ENCODE data around the gene ADK.
"Not testable (repeated sequence)": the region's sequence is repeated elsewhere in the genome, so short reads cannot be mapped to it uniquely, and the experiment has no call there.

The ADK gene

GRCh38 chr10:74575912-74576311 lies 424.9 kb downstream of the ADK start:
- DNase-seq: no peak

- DNase-seq: no peak
These were observed 425.6 kb downstream of the ADK start for GRCh38 chr10:74576586-74576985.

GRCh38 chr10:74580438-74580837 lies 429.4 kb downstream of the ADK start:
- DNase-seq: not testable (repeated sequence)

- no peak for DNase-seq
These were observed 431.5 kb downstream of the ADK start for GRCh38 chr10:74582566-74582965.

GRCh38 chr10:74585231-74586087 lies 434.4 kb downstream of the ADK start:
- no peak for DNase-seq

GRCh38 chr10:74586088-74586585 lies 435.1 kb downstream of the ADK start:
- DNase-seq: peak; percentile 24

GRCh38 chr10:74587109-74587854 lies 436.3 kb downstream of the ADK start:
- no peak for DNase-seq

GRCh38 chr10:74589226-74589673 lies 438.2 kb downstream of the ADK start:
- DNase-seq: peak; percentile 85

- no peak for DNase-seq
These were observed 438.8 kb downstream of the ADK start for GRCh38 chr10:74589851-74590250.

- DNase-seq: no peak
These were observed 442.4 kb downstream of the ADK start for GRCh38 chr10:74593470-74593869.

GRCh38 chr10:74596713-74597112 lies 445.7 kb downstream of the ADK start:
- DNase-seq: no peak

GRCh38 chr10:74598891-74599566 lies 448.0 kb downstream of the ADK start:
- DNase-seq: no peak

- no peak for DNase-seq
These were observed 448.7 kb downstream of the ADK start for GRCh38 chr10:74599672-74600071.

- DNase-seq: no peak
These were observed 449.1 kb downstream of the ADK start for GRCh38 chr10:74600170-74600569.

GRCh38 chr10:74602576-74602975 lies 451.6 kb downstream of the ADK start:
- DNase-seq: no peak

GRCh38 chr10:74610299-74610698 lies 459.3 kb downstream of the ADK start:
- no peak for DNase-seq

GRCh38 chr10:74612195-74612594 lies 461.2 kb downstream of the ADK start:
- DNase-seq: no peak

- DNase-seq: no peak
These were observed 469.6 kb downstream of the ADK start for GRCh38 chr10:74620626-74621025.

GRCh38 chr10:74623786-74624185 lies 472.8 kb downstream of the ADK start:
- DNase-seq: no peak

GRCh38 chr10:74624501-74624900 lies 473.5 kb downstream of the ADK start:
- no peak for DNase-seq

- DNase-seq: no peak
These were observed 477.1 kb downstream of the ADK start for GRCh38 chr10:74628136-74628535.

- no peak for DNase-seq
These were observed 484.0 kb downstream of the ADK start for GRCh38 chr10:74634995-74635536.

- DNase-seq: no peak
These were observed 484.6 kb downstream of the ADK start for GRCh38 chr10:74635655-74636054.
